M059J (cell line): ENCODE measurements around the gene HMCN2. TPM values are rescaled to one million over a fixed set of nuclear protein-coding genes. Genes with fewer than 3 reads are reported as not detected.

Experiments used
- DNase-seq: peaks from one replicate; pipeline ENCODE4 v3.0.0-alpha.2; 2012; ENCODE audit warnings: low read depth
- total RNA-seq: library from RNA; depleted of rRNA; stranded (reverse); fragments of >200 nt; shearing (Covaris generic); gene quantifications from 2 replicates; pipeline ENCODE4 v1.2.3, GENCODE V29; 2014

HMCN2 gene
- total RNA-seq, 1 experiment from 2014 or later: not detected

DNA sequence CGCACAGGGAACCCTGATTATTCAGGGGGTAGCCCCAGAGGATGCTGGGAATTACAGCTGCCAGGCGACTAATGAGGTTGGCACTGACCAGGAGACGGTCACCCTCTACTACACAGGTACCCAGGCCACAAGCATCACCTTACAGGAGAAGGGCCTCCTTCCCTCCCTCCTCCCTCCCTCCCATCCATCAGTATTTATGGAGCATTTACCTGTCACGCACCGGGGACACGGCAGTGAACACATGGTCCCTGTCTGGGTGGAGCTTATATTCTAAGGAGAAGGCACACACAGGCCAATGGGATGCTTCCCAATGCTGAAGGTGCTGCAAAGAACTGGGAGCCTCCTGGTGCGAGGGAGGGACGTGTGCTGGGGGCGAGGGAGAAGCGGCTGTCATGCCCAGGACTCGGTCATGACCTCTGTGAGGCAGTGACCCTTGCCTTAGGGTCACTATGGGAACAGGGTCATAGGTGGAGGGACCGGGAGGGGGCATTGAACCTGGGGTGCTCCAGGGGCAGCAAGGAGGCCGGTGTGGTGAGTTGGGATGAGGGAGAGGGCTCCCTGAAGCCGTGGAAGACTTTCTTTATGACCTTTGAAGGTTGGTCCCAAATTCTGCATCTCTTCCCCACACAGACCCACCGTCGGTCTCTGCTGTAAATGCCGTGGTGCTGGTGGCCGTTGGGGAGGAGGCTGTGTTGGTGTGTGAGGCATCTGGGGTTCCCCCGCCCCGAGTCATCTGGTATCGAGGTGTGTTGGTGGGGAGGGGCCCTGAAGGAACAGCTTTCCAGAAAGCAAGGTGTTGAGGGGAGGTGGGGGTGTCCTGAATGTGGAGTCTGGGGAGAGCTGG lies 41.5 kb downstream of the HMCN2 start:
- no peak for DNase-seq

DNA sequence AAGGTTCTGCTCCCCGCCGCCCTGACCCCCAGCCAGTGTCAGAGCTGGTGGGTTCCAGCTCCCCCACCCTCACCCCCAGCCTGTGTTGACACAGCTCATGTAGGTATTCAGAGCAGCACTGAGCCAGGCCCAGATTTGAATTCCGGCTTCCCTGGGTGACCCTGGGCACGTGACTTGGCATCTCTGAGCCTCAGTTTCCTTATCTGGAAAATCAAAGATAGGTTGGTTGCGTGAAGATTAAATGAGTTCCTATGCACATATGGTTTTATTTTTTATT lies 42.0 kb downstream of the HMCN2 start:
- no peak for DNase-seq

DNA sequence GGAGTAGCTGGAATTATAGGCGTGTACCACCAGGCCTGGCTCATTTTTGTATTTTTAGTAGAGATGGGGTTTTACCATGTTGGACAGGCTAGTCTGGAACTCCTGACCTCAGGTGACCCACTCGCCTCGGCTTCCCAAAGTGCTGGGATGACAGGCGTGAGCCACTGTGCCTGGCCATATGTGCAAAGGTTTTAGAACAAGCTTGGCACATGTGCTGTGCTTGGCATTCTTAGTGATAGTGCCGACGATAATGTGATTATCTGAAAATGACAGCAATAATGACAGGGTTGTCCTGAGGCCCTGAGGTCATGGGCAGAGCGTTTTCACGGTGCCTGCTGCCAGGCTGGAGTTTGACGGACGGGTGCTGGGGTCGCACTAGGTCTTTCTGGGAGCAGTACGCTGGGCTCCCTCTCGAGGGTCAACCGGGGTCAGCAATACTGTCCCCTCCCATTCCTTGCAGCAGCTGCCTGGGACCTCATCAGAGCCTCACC lies 42.6 kb downstream of the HMCN2 start:
- no peak for DNase-seq

DNA sequence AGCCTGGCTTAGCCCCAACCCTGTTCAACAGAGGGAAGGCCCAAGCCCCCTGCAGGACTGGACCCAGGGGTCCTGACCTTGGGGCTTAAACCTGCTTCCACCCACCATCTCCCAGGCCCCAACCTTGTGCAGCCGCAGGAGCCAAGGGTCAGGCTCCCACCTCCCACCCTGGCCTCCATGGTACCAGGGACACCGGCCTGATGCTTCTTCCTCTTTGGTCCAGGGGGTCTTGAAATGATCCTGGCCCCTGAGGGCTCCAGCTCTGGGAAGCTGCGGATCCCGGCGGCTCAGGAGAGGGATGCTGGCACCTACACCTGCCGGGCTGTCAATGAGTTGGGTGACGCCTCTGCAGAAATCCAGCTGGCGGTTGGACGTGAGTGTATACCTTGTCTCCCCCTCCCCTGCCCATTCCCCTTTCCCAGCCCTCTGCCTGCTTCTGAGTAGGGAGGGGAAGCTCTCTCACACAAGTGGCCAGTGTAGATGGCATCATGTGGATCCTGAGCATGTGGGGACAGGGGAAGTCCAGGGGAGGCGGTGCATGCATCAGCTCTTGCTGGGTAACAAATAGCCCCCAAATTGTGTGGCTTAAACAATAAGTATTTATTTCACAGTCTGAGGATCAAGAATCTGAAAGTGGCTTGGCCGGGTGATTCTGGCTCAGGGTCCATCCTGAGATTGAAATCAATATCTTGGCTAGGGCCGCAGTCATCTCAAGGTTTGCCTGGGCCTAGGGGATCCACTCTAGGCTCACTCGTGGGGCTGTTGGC lies 44.3 kb downstream of the HMCN2 start:
- DNase-seq: no peak

DNA sequence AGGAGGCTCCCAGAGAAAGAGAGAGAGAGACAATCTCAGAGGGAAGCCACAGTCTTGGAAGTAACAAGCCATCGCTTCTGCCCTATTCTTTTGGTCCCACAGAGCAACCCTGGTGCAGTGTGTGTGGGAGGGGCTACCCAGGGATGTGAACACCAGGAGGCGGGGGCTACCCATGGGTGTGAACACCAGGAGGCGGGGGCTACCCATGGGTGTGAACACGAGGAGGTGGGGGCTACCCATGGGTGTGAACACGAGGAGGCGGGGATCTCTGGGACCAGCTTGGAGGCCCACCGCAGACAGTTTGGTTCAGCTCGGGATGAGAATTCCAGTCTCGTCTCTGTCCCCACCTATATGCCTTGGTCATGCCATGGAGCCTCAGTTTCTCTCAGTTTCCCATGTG lies 44.9 kb downstream of the HMCN2 start:
- DNase-seq: no peak

DNA sequence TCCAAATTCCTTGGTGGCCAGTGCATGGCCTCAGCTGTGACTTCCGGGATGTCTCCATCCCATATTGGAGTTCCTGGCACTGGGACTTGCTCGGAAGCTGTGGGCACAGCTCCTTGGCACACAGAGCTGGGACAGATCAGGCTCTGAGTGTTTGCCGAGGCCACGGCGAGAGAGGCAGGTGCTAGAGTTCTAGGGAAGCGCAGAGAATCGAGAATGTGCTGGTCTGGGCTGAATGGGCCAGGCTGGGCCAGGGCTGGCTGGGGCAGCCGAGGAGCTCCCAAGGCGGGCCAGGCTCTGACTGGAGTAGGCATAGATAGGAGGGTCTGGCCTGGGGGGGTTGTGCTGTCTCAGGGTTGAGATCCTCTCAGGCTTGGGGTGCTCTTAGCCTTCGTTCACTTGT lies 45.4 kb downstream of the HMCN2 start:
- no peak for DNase-seq

DNA sequence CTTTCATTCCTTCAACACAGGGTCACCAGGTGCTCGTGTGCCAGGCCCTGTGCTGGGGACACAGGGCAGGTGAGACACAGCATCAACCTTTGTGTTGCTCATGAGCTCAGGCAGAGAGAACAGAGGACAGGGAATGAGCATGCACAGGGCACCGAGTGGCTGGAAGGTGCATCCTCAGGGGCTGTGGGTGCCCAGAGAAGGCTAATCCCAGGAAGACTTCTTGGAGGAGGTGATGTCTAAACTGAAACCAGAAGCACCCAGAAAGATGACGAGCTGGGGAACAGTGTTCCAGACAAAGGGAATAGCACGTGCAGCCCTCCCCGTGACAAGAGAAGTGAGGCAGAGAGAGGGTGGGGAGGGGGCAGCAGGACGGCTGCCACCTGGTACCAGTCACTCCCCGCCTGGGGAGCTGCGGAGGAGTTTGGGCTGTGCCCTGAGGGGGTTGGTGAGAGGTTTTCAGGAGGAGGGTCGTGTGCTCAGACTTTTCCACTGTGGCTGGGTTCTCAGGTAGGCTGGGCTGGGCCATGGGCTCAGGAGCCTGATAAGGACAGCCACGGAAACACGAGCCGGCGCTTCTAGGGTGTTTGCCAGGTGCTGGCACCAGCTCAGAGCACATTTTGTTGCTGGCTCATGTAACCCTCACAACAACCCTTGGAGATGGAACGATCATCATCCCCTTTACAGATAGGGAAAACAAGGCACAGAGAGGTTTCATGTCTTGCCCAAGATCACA lies 46.0 kb downstream of the HMCN2 start:
- no peak for DNase-seq

DNA sequence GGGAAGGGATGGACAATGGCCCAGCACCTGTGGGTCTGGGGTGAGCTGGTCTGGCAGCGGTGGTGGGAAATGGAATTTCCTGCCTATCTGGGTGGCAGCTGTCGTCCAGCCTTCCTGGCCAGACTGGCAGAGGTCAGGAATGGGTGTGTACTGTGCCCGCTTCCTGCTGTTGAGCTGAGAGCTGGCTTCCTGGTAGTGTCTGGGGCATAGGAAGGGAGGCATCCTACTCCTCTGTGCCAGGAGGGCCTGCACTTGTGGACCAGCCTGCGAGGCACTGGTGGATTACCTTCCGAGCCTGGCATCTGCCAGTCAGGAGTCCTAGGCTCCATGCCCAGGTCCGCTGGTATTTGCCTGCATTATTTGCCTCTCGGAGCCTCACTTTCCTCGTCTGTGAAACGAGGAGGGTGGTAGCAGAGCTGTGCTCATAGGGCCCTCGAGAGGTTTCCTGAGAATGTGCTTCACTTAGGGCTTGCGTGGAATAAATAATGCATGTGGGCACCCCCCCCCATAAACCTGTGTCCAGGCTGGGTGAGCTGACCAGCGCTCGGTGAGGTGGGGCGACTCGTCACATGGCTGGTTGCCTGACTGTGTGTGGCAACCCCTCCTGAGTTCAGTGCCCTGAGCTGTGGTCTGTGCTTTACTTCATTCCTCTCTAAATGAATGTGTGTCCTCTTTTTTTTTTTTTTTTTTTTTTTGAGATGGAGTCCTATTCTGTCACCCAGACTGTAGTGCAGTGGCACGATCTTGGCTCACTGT lies 47.7 kb downstream of the HMCN2 start:
- peak; percentile 39 for DNase-seq

DNA sequence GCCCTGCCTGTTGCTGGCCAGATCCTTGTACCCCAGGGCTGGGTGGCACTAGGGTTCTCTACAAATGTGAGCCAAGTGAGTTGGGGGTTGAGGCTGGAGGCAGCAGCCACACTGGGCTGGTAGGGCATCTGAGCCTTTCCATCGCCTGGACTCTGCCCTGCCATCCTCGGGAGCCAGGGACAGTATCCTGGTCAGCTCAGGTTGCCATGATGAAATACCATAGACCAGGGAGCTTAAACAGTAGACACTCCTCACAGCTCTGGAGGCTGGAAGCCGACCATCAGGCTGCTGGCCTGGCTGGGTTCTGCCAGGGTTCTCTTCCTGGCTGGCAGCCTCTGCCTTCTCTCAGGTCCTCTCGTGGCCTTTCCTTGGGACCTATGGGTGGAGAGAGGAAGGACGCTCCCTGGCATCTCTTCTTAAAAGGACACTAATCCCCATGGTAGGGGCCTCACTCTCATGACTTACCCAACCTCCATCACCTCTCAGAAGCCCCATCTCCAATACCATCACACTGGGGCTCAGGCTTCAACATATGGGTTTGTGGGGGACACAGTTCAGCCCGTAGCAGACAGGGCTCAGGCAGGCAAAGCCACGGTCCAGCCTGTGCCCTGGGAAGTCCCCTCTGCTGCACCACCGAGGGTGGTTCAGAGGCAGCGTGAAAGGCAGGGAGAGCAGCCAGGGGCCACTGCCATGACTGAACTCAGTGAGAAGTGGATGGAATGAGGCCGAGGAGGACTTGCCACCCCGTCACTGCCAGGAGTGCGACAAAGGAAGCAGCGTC lies 50.1 kb downstream of the HMCN2 start:
- DNase-seq: no peak

DNA sequence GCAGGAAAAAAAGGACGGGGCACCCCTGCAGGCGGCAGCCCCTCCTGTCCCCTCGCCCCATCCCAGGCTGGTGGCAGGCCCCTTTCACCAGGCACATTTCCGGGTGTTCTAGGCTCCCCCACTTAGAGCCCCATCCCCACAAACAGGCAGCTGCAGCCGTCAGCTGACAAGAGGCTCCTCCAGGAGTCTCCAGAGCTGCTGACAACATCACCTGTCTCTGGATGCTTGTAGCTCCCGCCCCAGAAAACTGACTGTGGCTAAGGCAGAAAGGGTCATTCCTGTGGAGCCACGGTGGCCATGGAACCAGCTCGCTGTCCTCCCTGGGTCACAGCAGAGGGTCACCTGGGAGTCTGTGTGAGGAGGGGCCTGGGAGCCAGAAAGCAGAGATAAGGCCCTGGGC lies 50.9 kb downstream of the HMCN2 start:
- DNase-seq: no peak

DNA sequence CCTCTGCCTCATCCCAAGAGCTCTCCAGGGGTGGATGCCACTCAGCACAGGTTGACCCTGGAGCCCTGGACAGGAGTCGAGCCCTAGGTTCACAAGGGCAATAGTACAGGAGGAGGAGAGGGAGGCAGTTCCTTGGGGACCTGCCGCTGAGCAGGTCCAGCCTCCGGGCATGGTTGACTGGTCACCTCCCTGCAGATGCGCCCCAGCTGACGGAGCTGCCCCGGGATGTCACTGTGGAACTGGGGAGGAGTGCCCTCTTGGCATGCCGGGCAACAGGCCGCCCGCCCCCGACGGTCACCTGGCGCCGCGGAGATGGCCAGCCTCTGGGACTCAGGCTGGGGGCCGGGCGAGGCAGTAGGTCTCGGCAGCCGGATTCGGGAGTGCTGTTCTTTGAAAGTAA lies 53.7 kb downstream of the HMCN2 start:
- no peak for DNase-seq

DNA sequence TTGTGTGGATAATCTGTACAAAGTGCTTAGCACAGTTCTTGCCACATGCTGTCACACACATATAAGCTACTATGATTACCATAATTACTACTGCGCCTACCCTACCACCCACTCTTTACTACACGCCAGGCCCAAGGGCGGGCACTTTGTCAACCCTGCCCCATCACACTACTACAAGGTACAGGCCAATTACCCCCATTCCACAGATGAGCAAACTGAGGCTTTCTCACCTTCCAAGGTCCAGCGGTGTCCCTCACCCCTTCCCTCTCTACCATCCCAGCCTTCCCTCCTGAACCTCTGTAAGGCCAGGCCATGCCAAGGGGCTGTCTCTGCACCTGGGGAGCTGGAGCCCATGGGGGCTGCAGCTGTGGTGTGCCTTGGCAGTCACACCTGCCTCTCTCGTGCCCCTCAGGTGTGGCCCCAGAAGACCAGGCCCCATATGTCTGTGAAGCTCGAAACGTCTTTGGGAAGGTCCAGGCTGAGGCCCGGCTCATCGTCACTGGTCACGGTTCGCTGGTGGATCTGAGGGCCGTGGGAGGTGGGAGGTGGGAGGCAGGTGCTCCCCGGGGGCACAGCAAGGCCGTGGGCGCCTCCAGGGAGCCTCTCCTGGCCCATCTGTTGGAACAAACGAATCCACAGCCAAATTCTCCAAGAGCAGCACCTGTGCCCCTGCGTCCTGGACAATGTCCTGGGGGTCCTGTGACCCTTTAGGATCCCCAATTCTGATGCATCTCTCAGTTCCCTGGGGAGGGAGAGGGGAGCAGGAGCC lies 54.6 kb downstream of the HMCN2 start:
- no peak for DNase-seq

DNA sequence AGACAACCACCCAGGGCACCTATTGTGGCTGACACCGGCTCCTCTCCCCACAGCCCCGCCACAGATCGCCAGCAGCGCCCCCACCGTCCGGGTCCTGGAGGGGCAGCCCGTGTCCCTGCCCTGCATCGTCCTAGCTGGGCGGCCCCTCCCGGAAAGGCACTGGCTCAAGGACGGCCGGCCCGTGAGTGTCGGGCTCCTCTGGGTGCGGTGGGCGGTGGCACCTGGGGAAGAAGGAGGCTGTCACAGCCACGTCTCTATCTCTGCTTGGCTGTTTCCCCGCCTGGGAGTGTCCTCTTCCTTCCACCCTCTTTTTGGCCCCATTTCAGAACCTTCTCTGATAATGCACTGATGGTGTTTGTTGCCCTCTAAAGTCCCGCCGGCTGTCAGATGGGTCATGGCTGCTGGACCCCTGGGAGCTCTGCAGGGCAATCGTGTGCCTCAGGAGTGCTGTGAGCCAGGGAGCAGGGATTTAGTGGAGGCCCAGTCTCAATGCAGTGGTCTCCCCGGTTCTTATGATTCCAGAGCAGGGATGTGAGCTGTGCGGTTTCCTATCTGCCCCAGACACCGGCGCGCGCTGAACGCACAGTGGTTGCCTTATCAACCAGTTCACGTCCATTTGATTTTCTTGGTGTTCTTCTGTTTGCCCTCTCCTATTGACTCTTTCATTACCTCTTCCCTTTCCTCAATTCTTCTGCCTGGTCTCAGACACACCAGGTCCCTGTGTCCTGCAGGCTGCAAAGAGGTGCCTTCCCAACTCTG lies 55.3 kb downstream of the HMCN2 start:
- DNase-seq: no peak

DNA sequence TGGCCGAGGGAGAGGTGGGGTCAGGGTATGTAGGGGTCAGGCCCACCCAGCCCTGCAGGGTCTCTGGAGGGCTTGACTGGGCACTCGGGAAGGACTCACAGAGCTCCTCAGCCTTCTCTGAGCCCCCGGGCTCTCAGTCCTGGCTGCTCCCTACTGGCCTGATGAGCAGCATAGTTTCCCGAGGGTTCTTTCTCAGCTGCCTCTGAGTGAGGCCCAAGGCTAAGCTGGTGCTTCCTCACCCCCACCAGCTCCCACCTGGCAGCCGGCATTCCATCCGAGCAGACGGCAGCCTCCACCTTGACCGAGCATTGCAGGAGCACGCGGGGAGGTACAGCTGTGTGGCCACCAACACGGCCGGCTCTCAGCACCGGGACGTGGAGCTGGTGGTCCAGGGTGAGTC lies 56.0 kb downstream of the HMCN2 start:
- DNase-seq: no peak

DNA sequence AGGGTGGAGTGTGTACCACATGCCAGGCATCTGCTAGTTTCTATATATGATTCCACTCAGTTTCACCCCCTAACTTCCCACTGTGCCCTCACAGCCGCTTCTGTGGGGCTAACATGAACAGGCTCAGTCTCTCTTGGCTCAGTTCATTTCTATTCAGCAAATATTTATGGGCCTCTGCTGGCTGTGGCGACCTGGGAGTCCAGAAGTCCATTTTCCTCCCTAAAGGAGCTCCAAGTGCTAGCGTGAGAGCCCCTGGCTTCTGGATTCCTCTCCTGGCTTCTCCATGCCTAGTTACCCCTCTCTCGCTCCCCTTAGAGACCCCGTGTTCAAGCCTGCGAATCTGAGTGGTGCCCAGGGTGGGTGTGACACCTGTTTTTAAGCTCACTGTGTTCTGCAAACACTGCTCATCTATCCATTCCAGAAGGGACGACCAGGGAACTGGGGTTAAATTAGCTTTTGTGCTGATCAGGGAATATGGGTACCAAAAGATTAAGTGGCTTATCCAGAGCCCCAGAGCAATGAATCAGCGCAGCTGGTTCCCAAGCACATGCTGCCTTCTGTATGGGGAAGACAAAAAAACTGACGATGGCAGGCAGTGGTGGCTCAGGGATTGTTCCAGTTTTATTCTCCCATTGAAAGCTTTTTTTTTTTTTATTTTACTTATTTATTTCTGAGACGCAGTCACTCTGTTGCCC lies 57.6 kb downstream of the HMCN2 start:
- no peak for DNase-seq

DNA sequence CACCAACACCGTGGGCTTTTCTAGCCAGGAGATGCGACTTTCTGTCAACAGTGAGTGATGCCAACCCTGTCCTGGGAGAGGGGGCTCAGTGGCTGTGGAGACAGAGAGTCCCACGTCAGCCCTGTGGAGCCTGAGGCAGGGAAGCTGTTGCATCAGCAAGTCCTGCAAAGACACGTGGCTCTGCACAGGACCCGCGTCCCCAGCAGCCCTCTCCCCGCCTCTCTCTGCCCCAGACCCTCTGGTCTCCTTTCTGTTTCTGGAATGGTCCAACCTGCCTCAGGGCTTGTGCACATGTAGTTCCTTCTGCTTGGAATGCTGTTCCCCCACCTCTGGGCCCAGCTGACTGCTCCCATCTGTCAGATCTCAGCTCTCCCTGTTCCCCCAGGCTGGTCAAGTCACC lies 60.4 kb downstream of the HMCN2 start:
- no peak for DNase-seq

DNA sequence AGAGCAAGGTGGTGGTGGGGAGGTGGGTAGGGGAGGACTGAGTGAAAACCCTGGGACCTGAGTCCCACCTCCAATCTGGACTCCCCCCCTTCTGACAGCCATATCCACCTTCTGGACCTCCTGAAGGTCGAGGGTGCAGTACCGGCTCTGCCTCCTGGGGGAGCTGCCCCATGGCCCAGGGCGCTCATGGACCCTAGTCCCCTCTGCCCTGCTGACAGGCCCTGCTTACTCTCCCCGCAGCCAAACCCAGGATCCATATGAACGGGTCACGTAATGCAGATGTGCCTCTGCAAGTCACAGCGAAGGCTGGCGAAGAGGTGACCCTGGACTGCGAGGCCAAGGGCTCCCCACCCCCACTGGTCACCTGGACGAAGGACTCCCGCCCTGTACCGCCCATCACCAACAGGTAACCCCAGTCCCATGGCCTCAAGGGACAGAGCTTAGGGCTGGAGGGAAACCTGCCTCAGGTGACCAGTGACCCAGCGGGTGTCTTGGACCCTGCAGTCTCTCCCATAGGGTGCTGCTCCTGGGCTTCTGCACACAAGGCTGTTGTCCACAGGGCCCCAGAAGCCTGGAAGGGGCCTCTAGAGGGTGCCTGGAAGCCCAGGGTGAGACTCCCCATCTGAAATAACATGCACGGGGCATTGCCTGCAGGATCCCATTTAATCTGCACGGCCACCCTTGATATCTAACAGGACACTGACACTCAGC lies 61.7 kb downstream of the HMCN2 start:
- no peak for DNase-seq

DNA sequence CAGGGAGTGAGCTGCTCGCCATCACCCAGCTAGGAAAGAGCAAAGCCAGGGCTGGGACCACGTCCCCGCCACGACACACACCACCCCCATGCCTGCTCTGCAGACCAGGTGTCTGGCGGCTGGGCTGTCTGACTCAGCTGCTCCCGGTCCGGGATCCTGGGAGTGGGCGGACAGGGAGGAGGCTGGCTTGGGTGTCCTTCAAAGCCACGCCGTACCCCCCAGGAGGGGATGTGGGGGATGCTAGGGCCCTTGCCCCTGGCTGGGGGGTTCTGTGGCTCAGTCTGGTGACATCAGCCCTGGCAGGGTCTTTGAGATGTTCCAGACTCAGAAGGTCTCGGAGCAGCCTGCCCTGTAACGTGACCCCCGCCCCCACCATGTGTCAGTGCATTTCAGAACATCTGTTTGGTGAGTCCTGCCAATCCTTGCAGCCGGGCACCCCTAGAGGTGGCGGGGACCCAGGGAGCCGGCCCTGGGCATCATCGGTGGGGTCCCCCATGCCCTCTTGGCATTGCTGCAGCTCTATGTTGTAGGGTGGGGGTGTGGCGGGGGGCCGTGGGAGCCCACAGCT lies 62.3 kb downstream of the HMCN2 start:
- no peak for DNase-seq
